NB4 (cell line): ENCODE results near the gene GCH1.

Experiments used
- DNase-seq: peaks from one replicate; pipeline ENCODE4 v3.0.0; 2010; ENCODE audit warnings: low read depth
- H3K4me3 ChIP-seq: one replicate; pipeline ENCODE4 v1.5.1; 2011; ENCODE audit warnings: mild to moderate bottlenecking, low read depth, low read length, moderate library complexity
- MYC ChIP-seq: IDR thresholded peaks from 2 replicates; pipeline ENCODE4 v1.6.1; 2011; ENCODE audit warnings: low read depth, low read length
- POLR2A ChIP-seq: IDR thresholded peaks from 2 replicates; pipeline ENCODE4 v1.6.1; 2011; ENCODE audit warnings: mild to moderate bottlenecking; ENCODE audit not compliant: insufficient read length; ENCODE audit errors: extremely low read depth
- TF ChIP-seq, protein P1 (sequence below): IDR thresholded peaks from 2 replicates; pipeline ENCODE4 v1.6.1; 2011; ENCODE audit warnings: low read depth, low read length
- TF ChIP-seq, protein P2 (sequence below): IDR thresholded peaks from one replicate; pipeline ENCODE4 v1.5.1; 2012; ENCODE audit warnings: low read depth, low read length

The GCH1 gene

DNA sequence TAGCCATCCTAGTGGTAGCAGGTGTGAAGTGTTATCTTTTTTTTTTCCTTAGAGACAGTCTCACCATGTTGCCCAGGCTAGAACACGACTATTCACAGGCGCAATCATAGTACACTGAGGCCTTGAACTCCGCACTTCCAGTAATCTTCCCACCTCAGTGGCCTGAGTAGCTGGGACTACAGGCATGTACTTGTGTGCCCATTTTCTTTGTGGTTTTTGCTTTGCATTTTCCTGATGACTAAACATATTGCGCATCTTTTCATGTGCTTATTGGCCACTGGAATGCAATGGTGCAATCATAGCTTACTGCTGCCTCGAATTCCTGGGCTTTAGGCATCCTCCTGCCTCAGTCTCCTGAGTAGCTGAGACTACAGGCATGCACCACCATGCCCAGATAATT lies 33.3 kb upstream of the GCH1 start:
- H3K4me3 ChIP-seq, result no peak overlapping the region
- TF ChIP-seq, protein P1, sequence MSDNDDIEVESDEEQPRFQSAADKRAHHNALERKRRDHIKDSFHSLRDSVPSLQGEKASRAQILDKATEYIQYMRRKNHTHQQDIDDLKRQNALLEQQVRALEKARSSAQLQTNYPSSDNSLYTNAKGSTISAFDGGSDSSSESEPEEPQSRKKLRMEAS, result no peak
- TF ChIP-seq MYC (no peak), POLR2A (no peak)
- no peak for DNase-seq

DNA sequence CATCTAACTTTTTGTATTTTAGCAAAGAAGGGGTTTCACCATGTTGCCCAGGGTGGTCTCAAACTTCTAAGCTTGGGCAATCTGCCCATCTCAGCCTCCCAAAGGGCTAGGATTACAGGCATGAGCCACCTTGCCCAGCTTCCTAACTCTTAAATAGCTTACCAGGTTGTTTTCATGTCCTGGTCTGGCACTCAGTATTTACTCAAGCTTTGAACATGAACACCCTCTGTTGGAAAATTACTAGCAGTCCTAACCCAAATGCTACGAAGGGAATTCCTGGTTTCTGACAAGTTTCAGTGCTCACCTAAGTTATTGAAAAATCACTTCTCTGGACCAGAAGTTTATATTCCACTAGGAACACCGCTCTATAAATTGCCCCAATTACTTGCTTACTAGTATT lies 32.5 kb upstream of the GCH1 start:
- TF ChIP-seq, protein P1, result no peak
- TF ChIP-seq MYC (no peak), POLR2A (no peak)
- TF ChIP-seq, protein P2, sequence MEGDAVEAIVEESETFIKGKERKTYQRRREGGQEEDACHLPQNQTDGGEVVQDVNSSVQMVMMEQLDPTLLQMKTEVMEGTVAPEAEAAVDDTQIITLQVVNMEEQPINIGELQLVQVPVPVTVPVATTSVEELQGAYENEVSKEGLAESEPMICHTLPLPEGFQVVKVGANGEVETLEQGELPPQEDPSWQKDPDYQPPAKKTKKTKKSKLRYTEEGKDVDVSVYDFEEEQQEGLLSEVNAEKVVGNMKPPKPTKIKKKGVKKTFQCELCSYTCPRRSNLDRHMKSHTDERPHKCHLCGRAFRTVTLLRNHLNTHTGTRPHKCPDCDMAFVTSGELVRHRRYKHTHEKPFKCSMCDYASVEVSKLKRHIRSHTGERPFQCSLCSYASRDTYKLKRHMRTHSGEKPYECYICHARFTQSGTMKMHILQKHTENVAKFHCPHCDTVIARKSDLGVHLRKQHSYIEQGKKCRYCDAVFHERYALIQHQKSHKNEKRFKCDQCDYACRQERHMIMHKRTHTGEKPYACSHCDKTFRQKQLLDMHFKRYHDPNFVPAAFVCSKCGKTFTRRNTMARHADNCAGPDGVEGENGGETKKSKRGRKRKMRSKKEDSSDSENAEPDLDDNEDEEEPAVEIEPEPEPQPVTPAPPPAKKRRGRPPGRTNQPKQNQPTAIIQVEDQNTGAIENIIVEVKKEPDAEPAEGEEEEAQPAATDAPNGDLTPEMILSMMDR, result no peak
- no peak for DNase-seq
- no peak overlapping the region for H3K4me3 ChIP-seq

DNA sequence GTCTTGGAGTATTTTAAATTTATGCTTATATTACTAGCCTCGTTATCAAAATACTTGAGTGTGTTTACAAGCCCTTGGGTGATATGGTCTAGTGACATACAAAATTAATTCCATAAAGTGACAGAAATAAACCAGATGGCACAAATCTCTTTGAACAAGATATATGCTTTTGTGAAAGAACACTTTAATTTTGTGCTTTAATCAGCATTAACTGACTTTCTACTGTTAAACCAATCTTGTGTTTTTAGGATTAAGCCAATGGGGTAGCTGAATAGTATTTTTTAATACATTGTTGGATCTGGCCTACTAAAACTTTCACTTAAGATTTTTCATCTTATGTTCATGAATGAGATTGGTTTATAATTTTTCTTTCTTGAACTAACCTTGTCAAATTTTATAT lies 30.4 kb upstream of the GCH1 start:
- no peak overlapping the region for H3K4me3 ChIP-seq
- no peak for DNase-seq
- TF ChIP-seq MYC, result no peak
- no peak for TF ChIP-seq POLR2A
- TF ChIP-seq, protein P2, result no peak
- TF ChIP-seq, protein P1, result no peak

DNA sequence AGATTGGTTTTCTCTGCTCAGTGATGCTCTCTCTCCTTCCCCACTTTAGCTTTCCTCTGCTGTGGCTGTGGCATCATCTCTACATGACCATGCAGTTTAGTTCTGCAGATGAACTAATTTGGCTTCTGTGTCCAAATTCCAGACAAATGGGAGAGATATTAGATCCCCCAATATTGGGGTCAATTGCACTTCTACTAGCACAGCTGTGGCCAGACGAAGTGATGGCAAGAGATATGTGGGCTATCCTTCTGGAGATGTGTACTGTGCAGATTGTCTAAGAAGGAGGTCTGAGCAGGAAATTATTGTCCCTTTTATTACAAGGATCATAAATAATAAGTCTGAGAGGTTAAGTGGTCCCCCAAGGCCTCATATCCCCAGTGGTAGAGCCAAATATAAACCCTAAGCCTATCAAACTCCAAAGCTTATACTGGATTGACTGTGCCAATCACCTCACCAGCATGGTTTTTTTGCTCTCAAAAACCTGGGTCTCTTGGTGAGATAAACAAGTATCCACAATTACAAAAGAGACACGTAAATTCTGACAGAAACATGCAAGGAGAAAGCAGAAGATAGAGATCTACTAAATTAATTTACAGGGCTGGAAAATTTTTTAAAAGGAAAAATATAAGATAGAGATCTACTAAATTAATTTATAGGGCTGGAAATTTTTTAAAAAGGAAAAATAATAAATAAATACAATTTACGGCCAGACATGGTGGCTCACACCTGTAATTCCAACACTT lies 29.1 kb upstream of the GCH1 start:
- no peak for DNase-seq
- TF ChIP-seq POLR2A, result no peak

DNA sequence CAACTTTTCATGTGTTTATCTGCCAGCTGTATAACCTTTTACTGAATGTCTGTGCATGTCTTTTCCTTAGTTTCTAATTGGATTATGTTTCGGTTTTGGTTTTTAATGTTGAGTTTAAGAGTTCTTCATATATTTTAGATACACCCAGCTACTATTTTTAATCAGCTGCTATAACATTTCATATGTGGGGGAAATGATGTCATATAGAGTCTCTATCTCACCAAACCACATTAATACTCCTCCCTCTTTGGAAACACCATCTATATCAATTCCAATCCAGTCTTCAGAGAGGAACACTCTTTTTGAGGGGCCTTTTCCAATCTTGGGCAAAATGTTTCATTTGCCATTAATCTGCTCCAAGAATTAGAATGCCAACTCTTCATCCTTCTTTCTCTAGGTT lies 28.5 kb upstream of the GCH1 start:
- DNase-seq, result no peak
- TF ChIP-seq POLR2A (no peak), MYC (no peak)
- TF ChIP-seq, protein P2, result no peak
- TF ChIP-seq, protein P1, result no peak
- no peak overlapping the region for H3K4me3 ChIP-seq

More for the DNA sequence above, 29.1 kb upstream of the GCH1 start:
- H3K4me3 ChIP-seq, result no peak overlapping the region

DNA sequence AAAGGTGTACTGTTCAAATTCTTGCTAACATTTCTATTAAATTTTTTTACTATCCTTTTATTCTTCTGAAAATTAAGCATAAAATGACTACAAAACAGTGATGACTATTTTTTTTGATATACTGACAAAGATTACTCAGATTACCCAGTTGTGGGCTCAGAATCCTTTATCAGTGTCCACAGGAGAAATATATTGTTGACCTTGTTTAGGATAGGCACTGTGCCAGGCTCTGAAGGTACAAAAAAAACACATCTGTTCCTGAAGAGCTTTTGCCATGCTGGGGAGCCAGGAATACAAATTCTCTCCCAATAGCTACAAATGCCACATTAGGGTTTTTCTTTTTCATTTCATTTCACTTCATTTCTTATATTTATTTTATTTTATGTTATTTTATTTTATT lies 26.9 kb upstream of the GCH1 start:
- H3K4me3 ChIP-seq, result no peak overlapping the region
- no peak for TF ChIP-seq MYC
- TF ChIP-seq POLR2A, result no peak
- TF ChIP-seq, protein P1, result no peak
- TF ChIP-seq, protein P2, result no peak
- no peak for DNase-seq

DNA sequence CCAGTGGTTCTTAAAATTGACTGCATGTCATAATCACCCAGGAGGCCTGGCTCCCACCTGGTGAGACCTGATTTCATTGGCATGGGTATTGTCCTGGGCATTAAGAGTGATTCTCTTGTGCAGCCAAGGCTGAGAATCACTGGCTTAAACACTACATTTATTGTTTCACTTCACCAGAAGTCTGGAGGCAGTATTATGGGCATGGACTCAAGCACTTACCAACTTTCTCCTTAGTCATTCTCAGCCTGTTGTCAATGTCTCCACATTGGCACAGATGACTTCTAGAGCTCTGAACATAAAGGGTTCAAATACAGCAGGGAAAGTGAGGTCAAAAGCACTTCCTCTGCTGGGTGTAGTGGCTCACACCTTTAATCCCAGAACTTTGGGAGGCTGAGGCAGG lies 25.6 kb upstream of the GCH1 start:
- DNase-seq, result no peak
- no peak overlapping the region for H3K4me3 ChIP-seq
- TF ChIP-seq, protein P1, result no peak
- TF ChIP-seq MYC (no peak), POLR2A (no peak)
- TF ChIP-seq, protein P2, result no peak
